ACC112 (cell line): Measurements from ENCODE around the gene VPS9D1.
"Not testable (repeated sequence)": the region's sequence is repeated elsewhere in the genome, so short reads cannot be mapped to it uniquely, and the experiment has no call there.

Experiments used
- H2AFZ ChIP-seq: fragments of 200-600 bp; sonication (generic); one replicate; pipeline ENCODE4 v1.6.0; 2017; ENCODE audit warnings: antibody characterized with exemption, low read length; ENCODE audit not compliant: unreplicated experiment
- H3K27ac ChIP-seq: fragments of 200-600 bp; sonication (generic); 2 replicates; pipeline ENCODE4 v1.5.1; 2014; ENCODE audit warnings: low read depth, mild to moderate bottlenecking, antibody characterized with exemption, low read length, moderate library complexity
- H3K27me3 ChIP-seq: fragments of 200-600 bp; sonication (generic); 2 replicates; pipeline ENCODE4 v1.6.1; 2014; ENCODE audit warnings: mild to moderate bottlenecking, antibody characterized with exemption, low read length, moderate library complexity, mixed read lengths; ENCODE audit not compliant: insufficient read depth
- H3K36me3 ChIP-seq: fragments of 200-600 bp; sonication (generic); 2 replicates; pipeline ENCODE4 v1.6.1; 2016; ENCODE audit warnings: mild to moderate bottlenecking, antibody characterized with exemption, low read length, moderate library complexity, mixed read lengths; ENCODE audit not compliant: insufficient read depth
- H3K4me1 ChIP-seq: fragments of 200-600 bp; sonication (generic); one replicate; pipeline ENCODE4 v1.6.1; 2016; ENCODE audit warnings: low read length, mixed read lengths; ENCODE audit not compliant: insufficient read depth, unreplicated experiment, control insufficient read depth
- H3K4me3 ChIP-seq: fragments of 200-600 bp; sonication (generic); 2 replicates; pipeline ENCODE4 v1.5.1; 2014; ENCODE audit warnings: mild to moderate bottlenecking, low read depth, low read length
- H3K79me2 ChIP-seq: fragments of 200-600 bp; sonication (generic); one replicate; pipeline ENCODE4 v1.6.0; 2016; ENCODE audit warnings: low read length; ENCODE audit not compliant: control insufficient read depth, unreplicated experiment, insufficient read depth

VPS9D1 gene

DNA sequence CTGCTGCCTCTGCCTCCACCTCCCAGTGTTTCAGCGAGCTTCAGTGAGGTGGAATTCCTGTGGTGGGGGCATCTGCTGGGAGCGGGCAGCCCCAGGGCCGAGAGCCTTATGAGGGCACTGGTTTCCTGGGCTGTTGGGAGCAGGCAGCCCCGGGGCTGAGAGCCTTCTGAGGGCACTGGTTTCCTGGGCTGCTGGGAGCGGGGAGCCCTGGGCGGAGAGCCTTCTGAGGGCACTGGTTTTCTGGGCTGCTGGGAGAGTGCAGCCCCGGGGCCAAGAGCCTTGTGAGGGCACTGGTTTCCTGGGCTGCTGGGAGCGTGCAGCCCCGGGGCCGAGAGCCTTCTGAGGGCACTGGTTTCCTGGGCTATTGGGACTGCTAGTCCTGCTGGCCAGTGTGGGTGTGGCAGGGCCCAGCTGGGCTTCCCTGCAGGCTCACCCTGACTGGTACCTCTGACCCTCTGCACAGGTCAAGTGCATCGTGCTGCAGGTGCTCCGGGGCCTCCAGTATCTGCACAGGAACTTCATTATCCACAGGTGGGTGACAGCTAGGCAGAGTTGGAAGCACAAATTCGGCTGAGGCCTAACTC lies 28.6 kb downstream of the VPS9D1 start:
- H3K4me1 ChIP-seq = no peaks in the 10 kb centered on the region
- no peaks in the 10 kb centered on the region for H3K27me3 ChIP-seq
- no peak overlapping the region for H3K4me3 ChIP-seq
- peaks cover 11% of the 10 kb centered on the region; the same call in 1 of the 2 replicates for H3K36me3 ChIP-seq
- H3K79me2 ChIP-seq = peaks cover 20% of the 10 kb centered on the region
- H2AFZ ChIP-seq = no peak overlapping the region
- H3K27ac ChIP-seq = no peak overlapping the region

DNA sequence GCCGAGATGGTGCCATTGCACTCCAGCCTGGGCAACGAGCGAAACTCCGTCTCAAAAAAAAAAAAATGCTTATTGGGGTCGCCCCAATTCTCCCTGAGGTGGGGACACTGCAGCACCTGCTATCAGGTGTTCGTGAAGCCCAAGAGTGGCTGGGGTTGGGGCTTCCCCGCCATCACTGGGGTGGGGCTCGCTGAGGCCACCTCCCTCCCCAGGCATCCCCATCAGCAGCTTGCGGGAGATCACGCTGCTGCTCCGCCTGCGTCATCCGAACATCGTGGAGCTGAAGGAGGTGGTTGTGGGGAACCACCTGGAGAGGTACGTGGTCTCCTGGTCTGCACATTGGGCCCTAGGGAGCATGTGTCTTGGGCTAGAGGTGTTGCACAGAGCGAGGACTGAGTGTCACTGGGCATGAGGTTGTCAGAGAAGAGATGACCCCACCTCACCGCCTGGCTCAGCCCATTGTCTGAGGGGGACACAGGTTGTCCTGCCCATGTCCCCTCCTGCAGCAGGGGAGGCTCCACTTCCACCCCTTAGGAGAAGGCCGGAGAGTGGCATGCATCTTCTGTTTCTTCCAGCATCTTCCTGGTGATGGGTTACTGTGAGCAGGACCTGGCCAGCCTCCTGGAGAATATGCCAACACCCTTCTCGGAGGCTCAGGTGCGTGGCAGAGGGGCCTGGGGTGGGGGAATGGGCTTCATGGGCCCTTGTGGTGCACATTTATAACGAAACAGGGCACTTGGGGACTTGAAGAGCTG lies 29.3 kb downstream of the VPS9D1 start:
- no peak overlapping the region for H3K4me3 ChIP-seq
- H3K36me3 ChIP-seq = peaks cover 9% of the 10 kb centered on the region; the same call in 1 of the 2 replicates
- H3K79me2 ChIP-seq = peaks cover 23% of the 10 kb centered on the region
- H3K27ac ChIP-seq = no peak overlapping the region
- H3K27me3 ChIP-seq = no peaks in the 10 kb centered on the region
- H3K4me1 ChIP-seq = no peaks in the 10 kb centered on the region
- H2AFZ ChIP-seq = no peak overlapping the region

DNA sequence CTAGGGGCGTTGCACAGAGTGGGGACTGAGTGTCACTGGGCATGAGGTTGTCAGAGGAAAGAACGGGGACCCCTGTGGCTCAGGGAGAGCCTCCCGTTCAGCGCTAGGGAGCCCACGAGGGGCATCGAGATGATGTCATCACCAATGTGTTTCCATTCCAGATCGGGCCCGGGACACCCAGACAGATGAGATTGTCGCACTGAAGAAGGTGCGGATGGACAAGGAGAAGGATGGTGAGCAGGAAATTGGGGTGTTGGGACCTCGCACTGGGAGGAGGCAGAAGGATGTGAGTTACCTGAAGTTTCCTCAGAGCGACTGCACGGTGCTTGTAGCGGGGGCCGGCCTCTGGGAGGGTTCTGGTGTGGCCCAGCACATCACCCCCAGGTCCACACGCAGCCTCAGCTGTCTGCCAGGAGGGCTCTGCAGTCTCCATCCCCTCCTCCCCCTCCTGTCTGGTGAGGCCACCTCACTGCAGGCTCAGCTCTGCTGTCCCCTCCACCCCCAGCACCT lies 30.3 kb downstream of the VPS9D1 start:
- H3K36me3 ChIP-seq = peaks cover 9% of the 10 kb centered on the region; the same call in 1 of the 2 replicates
- no peaks in the 10 kb centered on the region for H3K4me1 ChIP-seq
- no peak overlapping the region for H2AFZ ChIP-seq
- H3K27me3 ChIP-seq = no peaks in the 10 kb centered on the region
- H3K27ac ChIP-seq = no peak overlapping the region
- H3K4me3 ChIP-seq = no peak overlapping the region
- peaks cover 23% of the 10 kb centered on the region for H3K79me2 ChIP-seq

DNA sequence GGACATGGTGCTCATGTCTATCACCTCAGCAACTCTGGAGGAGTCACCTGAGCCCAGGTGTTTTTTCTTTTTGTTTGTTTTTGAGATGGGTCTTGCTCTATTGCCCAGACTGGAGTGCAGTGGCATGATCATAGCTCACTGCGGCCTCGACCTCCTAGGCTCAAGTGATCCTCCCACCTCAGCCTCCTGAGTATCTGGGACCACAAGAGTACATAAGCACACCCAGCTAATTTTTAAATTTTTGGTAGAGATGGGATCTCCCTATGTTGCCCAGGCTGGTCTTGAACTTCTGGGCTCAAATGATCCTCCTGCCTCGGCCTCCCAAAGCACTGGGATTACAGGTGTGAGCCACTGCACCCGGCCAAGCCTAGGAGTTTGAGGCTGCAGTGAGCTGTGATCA lies 31.1 kb downstream of the VPS9D1 start:
- not testable (repeated sequence) for H3K36me3 ChIP-seq, H3K4me1 ChIP-seq

DNA sequence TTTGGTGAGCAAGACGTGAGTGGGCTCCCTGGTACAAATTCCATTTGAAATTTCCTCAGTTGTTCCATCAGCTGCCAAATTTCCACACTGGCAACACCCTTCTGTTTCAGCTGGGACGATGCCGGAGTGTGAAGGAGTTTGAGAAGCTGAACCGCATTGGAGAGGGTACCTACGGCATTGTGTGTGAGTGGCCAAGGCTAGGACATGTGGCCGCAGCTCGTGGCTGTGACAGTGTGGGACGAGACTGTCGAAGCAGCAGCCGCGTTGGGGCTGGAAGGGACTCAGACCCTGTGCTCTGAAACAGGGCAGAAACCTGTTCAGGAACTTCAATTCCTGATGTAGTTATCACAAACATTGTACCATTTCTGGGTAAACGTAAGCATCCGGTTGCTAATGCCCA lies 31.6 kb downstream of the VPS9D1 start:
- H2AFZ ChIP-seq = no peak overlapping the region
- peaks cover 23% of the 10 kb centered on the region for H3K79me2 ChIP-seq
- no peak overlapping the region for H3K4me3 ChIP-seq
- H3K36me3 ChIP-seq = peaks cover 9% of the 10 kb centered on the region; the same call in 1 of the 2 replicates
- H3K27ac ChIP-seq = no peak overlapping the region
- H3K27me3 ChIP-seq = no peaks in the 10 kb centered on the region
- no peaks in the 10 kb centered on the region for H3K4me1 ChIP-seq

More for the DNA sequence above, 31.1 kb downstream of the VPS9D1 start:
- peaks cover 23% of the 10 kb centered on the region for H3K79me2 ChIP-seq
- H3K4me3 ChIP-seq, H2AFZ ChIP-seq, H3K27me3 ChIP-seq, H3K27ac ChIP-seq: not testable (repeated sequence)

DNA sequence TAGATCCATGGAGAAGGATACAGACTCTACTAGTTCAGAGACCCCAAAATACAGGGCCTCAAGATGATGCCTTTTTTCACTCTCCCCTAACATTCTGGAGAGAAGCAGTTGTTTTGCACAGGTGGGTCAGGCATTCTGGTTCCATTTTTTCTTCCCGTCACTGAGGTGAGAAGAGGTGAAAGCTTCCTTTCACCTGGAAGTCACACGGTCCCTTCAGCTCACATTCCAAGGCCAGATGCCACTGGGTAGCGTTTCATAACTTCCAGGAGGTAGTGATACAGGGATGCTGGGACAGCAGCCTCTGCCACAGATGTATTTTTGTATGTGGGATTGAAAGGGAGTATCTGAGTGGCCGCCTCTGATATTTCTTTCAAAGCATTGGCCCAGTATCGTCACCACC lies 32.3 kb downstream of the VPS9D1 start:
- Histone ChIP-seq H3K79me2 (peaks cover 23% of the 10 kb centered on the region), H3K27ac (no peak overlapping the region), H3K36me3 (peaks cover 9% of the 10 kb centered on the region; the same call in 1 of the 2 replicates), H3K4me3 (no peak overlapping the region; the same call in 1 of the 2 replicates), H3K4me1 (no peaks in the 10 kb centered on the region), H3K27me3 (no peaks in the 10 kb centered on the region), H2AFZ (no peak overlapping the region)

DNA sequence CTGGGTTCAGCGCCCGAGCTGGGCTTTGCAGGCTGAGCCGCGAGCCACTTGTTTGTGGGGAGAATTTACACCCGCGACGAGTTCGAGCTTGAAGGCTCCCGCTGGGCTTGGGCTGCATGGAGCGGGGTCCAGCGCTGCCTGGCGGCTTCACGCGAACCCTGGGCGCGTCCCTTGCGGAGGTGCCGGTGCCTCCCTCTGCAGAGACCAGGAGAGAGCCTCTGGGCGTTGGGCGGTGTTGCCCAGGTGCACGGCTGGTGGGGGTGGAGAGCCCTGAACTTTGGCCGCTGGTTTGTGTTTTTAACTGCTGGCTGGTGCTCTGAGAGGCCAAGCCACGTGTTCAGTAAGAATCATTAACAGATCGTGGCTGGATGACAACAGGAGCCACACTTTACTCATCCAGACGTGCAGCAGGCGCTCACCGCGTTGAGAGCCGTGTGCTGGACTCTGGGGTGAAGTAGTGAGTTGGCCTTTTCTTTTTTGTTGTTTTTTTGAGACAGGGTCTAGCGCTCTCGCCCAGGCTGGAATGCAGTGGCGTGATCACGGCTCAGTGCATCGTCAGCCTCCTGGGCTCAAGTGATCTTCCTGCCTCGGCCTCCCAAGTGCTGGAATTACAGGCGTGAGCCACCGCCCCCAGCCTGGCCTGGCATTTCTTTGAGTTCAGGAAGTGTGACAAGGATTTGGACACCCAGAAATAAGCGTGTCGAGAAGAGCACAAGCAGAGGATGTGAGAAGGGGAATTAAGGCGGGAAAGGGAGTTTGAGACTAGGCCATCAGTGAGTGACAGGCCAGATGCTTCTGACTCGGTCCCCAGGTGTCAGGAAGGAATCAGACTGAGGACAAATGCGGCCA lies 33.4 kb downstream of the VPS9D1 start:
- H3K36me3 ChIP-seq = peaks cover 16% of the 10 kb centered on the region; the same call in 1 of the 2 replicates
- no peaks in the 10 kb centered on the region for H3K4me1 ChIP-seq
- H3K27me3 ChIP-seq = no peaks in the 10 kb centered on the region
- peak overlapping the region; percentile 59 for H2AFZ ChIP-seq
- H3K27ac ChIP-seq = peak overlapping the region; percentile 87
- H3K4me3 ChIP-seq = peak overlapping the region; percentile 94
- H3K79me2 ChIP-seq = peaks cover 23% of the 10 kb centered on the region

DNA sequence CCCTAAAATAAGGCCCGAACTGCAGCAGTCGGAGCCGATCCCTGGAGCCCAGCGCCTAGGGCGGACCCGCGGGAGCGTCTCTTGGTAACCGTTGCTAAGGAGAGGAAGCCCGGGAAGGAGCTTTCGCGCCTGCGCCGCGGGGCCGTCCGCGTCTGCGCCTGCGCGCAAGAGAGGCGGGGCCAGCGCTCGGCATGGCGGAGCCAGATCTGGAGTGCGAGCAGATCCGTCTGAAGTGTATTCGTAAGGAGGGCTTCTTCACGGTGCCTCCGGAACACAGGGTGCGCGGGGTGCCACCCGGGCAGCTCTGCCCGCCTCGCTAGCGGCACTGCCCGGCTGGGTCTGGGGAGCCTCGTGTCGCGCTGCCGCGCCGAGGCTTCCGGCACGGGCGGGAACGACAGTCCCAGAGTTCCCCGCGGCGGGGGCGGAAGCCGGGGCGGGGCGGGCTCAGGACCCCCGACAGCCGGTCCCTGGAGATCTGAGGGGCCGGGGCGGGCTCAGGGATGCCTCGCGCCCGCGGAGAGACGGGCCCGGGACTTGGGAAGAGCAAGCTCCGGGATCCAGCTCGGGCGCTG lies 34.1 kb downstream of the VPS9D1 start, which contains the start of gene CDK10:
CDK10 (plus strand) TSS at position 170 of the 572 bp plus-strand sequence; CDS start at position 192, 22 bp downstream.
- Histone ChIP-seq H2AFZ (peak within 1 kb of the TSS; percentile 59), H3K4me1 (no peaks in the 10 kb centered on the region)

DNA sequence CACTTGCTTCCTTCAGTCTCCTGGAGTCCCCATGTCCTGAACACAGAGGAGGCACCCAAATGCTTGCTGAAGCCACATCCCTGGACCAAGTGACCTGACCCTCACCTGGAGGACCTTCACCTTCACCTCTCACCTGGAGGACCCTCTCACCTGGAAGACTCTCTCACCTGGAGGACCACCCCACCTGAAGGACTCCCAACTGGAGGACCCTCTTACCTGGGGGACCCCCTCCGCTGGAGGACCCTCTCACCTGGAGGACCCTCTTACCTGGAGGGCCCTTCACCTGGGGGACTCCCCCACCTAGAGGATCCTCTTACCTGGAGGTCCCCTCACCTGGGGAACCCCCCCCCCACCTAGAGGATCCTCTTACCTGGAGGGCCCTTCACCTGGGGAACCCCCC lies 34.8 kb downstream of the VPS9D1 start:
- Histone ChIP-seq H3K4me1 (no peaks in the 10 kb centered on the region), H3K79me2 (peaks cover 23% of the 10 kb centered on the region), H3K27me3 (no peaks in the 10 kb centered on the region), H3K27ac (no peak overlapping the region), H2AFZ (no peak overlapping the region), H3K36me3 (peaks cover 14% of the 10 kb centered on the region; the same call in 1 of the 2 replicates), H3K4me3 (no peak overlapping the region)

More for the DNA sequence above, 34.1 kb downstream of the VPS9D1 start, which contains the start of gene CDK10:
- Histone ChIP-seq H3K27me3 (no peaks in the 10 kb centered on the region), H3K36me3 (peaks cover 18% of the 10 kb centered on the region; the same call in 1 of the 2 replicates), H3K27ac (peak within 1 kb of the TSS; percentile 87), H3K79me2 (peaks cover 23% of the 10 kb centered on the region), H3K4me3 (peak within 1 kb of the TSS; percentile 94)

DNA sequence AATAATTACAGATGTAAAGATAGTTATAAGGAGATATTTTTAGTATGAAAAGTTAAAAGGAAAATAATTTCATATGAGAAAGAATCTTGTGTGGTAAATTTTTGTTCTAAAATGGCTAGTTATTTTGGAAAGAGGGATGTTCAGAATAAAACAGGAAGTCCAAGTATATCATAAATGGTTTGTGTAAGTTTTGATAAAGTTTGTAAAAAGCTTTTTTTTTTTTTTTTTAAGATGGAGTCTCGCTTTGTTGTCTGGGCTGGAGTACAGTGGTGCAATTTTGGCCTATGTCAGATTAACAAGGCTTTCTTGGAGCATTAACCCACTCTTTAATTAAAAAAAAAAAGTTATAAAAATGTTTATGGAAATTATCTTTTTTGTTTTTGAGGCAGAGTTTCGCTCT lies 42.4 kb downstream of the VPS9D1 start:
- Histone ChIP-seq H3K79me2 (no peaks in the 10 kb centered on the region), H3K4me3 (no peak overlapping the region), H3K4me1 (no peaks in the 10 kb centered on the region), H3K27me3 (no peaks in the 10 kb centered on the region), H3K27ac (no peak overlapping the region), H2AFZ (no peak overlapping the region), H3K36me3 (peaks cover 17% of the 10 kb centered on the region)
